ENCODE results near the gene ERI2.

GRCh38 chr16:20765732-20766131 lies 40.5 kb downstream of the ERI2 start:
- TF ChIP-seq CTCF (IDR thresholded peaks at IDR 0.05) = no peak
- TF ChIP-seq POLR2A (IDR thresholded peaks at IDR 0.05) = no peak

Data from lower leg skin (tissue), 3 donors.